KOPT-K1 (cell line): ENCODE results near the gene PFKFB1.
A peak's percentile ranks its signal among the peaks of the same experiment; 100 is the strongest.

Source experiments
- H3K27ac ChIP-seq: fragments of 200-600 bp; sonication (generic); 2 replicates; pipeline ENCODE4 v1.5.1; 2016; ENCODE audit warnings: antibody characterized with exemption, mild to moderate bottlenecking, low read depth, low read length; ENCODE audit not compliant: poor library complexity, severe bottlenecking
- H3K36me3 ChIP-seq: fragments of 200-600 bp; sonication (generic); 2 replicates; pipeline ENCODE4 v1.5.1; 2017; ENCODE audit warnings: antibody characterized with exemption, mild to moderate bottlenecking, low read length, moderate library complexity; ENCODE audit not compliant: insufficient read depth
- H3K9me3 ChIP-seq: fragments of 200-600 bp; sonication (generic); 2 replicates; pipeline ENCODE4 v1.5.1; 2017; ENCODE audit warnings: antibody characterized with exemption, low read length, mild to moderate bottlenecking; ENCODE audit not compliant: insufficient read depth, poor library complexity, severe bottlenecking

The PFKFB1 gene

GRCh38 chrX:54920610-54921426 lies 73.2 kb downstream of the PFKFB1 start, which contains the start of gene TRO:
Gene TRO, plus strand, starts transcription at chrX:54920824. Its CDS starts 1,423 bp downstream, at chrX:54922247.
- H3K27ac ChIP-seq, result peak within 1 kb of the TSS; percentile 46

GRCh38 chrX:54909941-54910340 lies 84.0 kb downstream of the PFKFB1 start:
- Histone ChIP-seq H3K9me3 (no peaks in the 10 kb centered on the region), H3K36me3 (no peaks in the 10 kb centered on the region), H3K27ac (no peak overlapping the region)

More at GRCh38 chrX:54920610-54921426, 73.2 kb downstream of the PFKFB1 start, which contains the start of gene TRO:
- H3K36me3 ChIP-seq, result no peaks in the 10 kb centered on the region
- H3K9me3 ChIP-seq, result no peaks in the 10 kb centered on the region

- Histone ChIP-seq H3K36me3 (no peaks in the 10 kb centered on the region), H3K9me3 (no peaks in the 10 kb centered on the region), H3K27ac (no peak overlapping the region)
Measured at GRCh38 chrX:54894159-54894558, 99.8 kb downstream of the PFKFB1 start.

GRCh38 chrX:54891573-54891972 lies 102.4 kb downstream of the PFKFB1 start:
- no peaks in the 10 kb centered on the region for H3K36me3 ChIP-seq

GRCh38 chrX:54885740-54886139 lies 108.2 kb downstream of the PFKFB1 start:
- H3K27ac ChIP-seq, result no peak overlapping the region
- H3K9me3 ChIP-seq, result no peaks in the 10 kb centered on the region

More at GRCh38 chrX:54891573-54891972, 102.4 kb downstream of the PFKFB1 start:
- Histone ChIP-seq H3K27ac (no peak overlapping the region), H3K9me3 (no peaks in the 10 kb centered on the region)

More at GRCh38 chrX:54885740-54886139, 108.2 kb downstream of the PFKFB1 start:
- H3K36me3 ChIP-seq, result no peaks in the 10 kb centered on the region
